Measurements from ENCODE around the gene PTHLH. TPM values are rescaled to one million over a fixed set of nuclear protein-coding genes. Genes with fewer than 3 reads are reported as not detected.

PTHLH gene
- total and polyA plus RNA-seq, 4 donors, result 0.22 to 3.0 (median 0.37) TPM

DNA sequence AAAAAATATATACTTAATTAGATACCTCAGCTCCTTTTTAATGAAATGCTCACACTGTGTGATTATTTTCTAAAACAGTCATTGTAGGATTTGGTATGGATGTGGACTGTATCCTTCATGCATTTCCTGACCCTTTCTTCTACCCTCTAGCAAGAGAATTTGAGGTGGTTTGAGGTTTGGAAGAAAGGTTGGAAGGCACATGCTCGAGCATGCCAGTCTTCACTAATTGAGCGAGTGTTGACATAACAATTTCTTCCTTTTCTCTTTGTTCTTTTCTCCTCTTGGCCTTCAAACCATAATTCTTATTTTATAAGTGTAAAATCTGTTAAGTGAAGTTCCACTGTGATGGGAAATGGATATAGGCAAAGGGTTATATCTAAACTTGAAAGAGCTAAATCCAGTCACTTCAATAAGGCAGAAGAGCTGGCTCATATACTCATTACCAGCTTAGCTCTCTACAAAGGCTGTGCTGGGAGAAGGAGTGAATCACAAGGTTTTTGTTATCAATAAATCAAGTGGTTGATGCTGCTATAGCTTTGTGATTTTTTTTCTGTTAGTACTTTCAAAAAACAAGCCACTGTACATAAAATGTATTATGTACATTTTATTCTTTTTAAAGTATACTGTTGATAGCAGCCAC is 16.2 kb upstream of the PTHLH start:
- H3K9me3 ChIP-seq (ENCODE audit: control insufficient read depth in 4 of 4, insufficient read depth in 3 of 4, low read length in 3 of 4), result peaks cover 0 to 4% (median 0%) of the 10 kb centered on the region in 4 donors
- no peak overlapping the region for H3K27ac ChIP-seq (ENCODE audit: low read depth in 1 of 2, low read length in 1 of 2)
- ATAC-seq (ENCODE audit: insufficient read depth, low FRiP score) (no peak), DNase-seq (no peak)
- H3K36me3 ChIP-seq (ENCODE audit: control insufficient read depth in 4 of 4, insufficient read depth in 4 of 4, low read length in 4 of 4), result no peaks in the 10 kb centered on the region
- no peak overlapping the region for H3K4me3 ChIP-seq
- H3K9ac ChIP-seq (ENCODE audit: insufficient read depth in 1 of 2, low read length in 2 of 2), result no peak overlapping the region
- no peak for TF ChIP-seq CTCF (IDR thresholded peaks at IDR 0.05; ENCODE audit: control extremely low read depth, extremely low read depth)
- no peaks in the 10 kb centered on the region for H3K4me1 ChIP-seq (ENCODE audit: control insufficient read depth in 5 of 5, insufficient read depth in 5 of 5, low read length in 5 of 5)
- WGBS, 2 donors, result 72 to 86% methylated on average over 2 of the region's 2 CpGs
- H3K27me3 ChIP-seq (ENCODE audit: control insufficient read depth in 3 of 3, insufficient read depth in 3 of 3, low read length in 2 of 3), result no peaks in the 10 kb centered on the region

- H3K27me3 ChIP-seq (ENCODE audit: control insufficient read depth in 3 of 3, insufficient read depth in 3 of 3, low read length in 2 of 3), result no peaks in the 10 kb centered on the region
- H3K4me3 ChIP-seq, result no peak overlapping the region
- no peak overlapping the region for H3K9ac ChIP-seq (ENCODE audit: insufficient read depth in 1 of 2, low read length in 2 of 2)
- H3K4me1 ChIP-seq (ENCODE audit: control insufficient read depth in 5 of 5, insufficient read depth in 5 of 5, low read length in 5 of 5), result no peaks in the 10 kb centered on the region
- 70 to 72% methylated on average over 5 of the region's 5 CpGs for WGBS, 2 donors
- H3K27ac ChIP-seq (ENCODE audit: low read depth in 1 of 2, low read length in 1 of 2), result no peak overlapping the region
- no peaks in the 10 kb centered on the region for H3K36me3 ChIP-seq (ENCODE audit: control insufficient read depth in 4 of 4, insufficient read depth in 4 of 4, low read length in 4 of 4)
- DNase-seq (no peak), ATAC-seq (ENCODE audit: insufficient read depth, low FRiP score) (no peak)
- no peak for TF ChIP-seq CTCF (IDR thresholded peaks at IDR 0.05; ENCODE audit: control extremely low read depth, extremely low read depth)
- peaks cover 0 to 4% (median 0%) of the 10 kb centered on the region in 4 donors for H3K9me3 ChIP-seq (ENCODE audit: control insufficient read depth in 4 of 4, insufficient read depth in 3 of 4, low read length in 3 of 4)
Observed at GRCh38 chr12:27987331-27987730, 14.8 kb upstream of the PTHLH start.

DNA sequence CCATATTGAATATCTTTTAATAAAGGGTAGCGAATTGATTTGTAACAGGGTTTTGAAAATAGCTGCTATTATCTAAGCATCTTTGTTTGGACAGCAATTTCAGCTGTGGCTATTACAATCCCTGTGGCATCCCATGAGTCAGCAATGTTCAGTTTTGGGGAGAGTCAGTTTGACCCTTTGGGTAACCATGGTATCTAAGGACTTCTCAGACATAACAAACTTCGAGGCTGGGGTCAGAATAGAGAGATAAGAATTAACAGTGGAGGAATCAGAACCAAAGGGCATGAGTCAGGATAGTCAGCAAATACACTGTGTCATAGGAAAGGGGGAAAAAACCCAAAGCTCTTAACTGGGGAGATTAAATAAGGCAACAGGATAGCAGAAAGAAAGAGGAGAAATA is 11.7 kb upstream of the PTHLH start:
- no peak overlapping the region for H3K9ac ChIP-seq (ENCODE audit: insufficient read depth in 1 of 2, low read length in 2 of 2)
- no peak for TF ChIP-seq CTCF (IDR thresholded peaks at IDR 0.05; ENCODE audit: control extremely low read depth, extremely low read depth)
- no peaks in the 10 kb centered on the region for H3K36me3 ChIP-seq (ENCODE audit: control insufficient read depth in 4 of 4, insufficient read depth in 4 of 4, low read length in 4 of 4)
- H3K9me3 ChIP-seq (ENCODE audit: control insufficient read depth in 4 of 4, insufficient read depth in 3 of 4, low read length in 3 of 4), result no peaks in the 10 kb centered on the region
- no peak overlapping the region for H3K4me3 ChIP-seq
- H3K27me3 ChIP-seq (ENCODE audit: control insufficient read depth in 3 of 3, insufficient read depth in 3 of 3, low read length in 2 of 3), result peaks cover 0 to 3% (median 0%) of the 10 kb centered on the region in 3 donors
- H3K4me1 ChIP-seq (ENCODE audit: control insufficient read depth in 5 of 5, insufficient read depth in 5 of 5, low read length in 5 of 5), result no peaks in the 10 kb centered on the region
- DNase-seq (no peak), ATAC-seq (ENCODE audit: insufficient read depth, low FRiP score) (no peak)
- H3K27ac ChIP-seq (ENCODE audit: low read depth in 1 of 2, low read length in 1 of 2), result no peak overlapping the region
- 67 to 76% methylated on average over 2 of the region's 2 CpGs for WGBS, 2 donors

DNA sequence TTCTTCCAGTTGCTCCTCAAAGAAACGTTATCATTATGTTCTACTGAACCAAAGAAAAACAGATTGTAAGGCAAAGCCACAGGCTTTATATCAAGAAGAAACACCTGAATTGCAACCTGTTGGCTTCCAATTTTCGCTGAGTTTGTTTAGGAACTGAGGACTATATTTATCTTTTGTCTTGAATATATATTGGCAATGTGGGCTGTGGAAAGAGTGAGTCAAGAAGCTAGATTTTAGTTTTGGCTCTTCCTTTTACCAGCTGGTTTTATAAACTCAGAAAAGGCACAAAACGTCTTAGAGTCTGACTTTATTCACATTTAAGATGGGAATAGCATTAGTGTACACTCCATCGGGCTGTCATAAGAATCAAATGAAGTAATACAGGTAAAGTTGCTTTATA is 10.4 kb upstream of the PTHLH start:
- 68 to 73% methylated on average over 4 of the region's 4 CpGs for WGBS, 2 donors
- no peak overlapping the region for H3K9ac ChIP-seq (ENCODE audit: insufficient read depth in 1 of 2, low read length in 2 of 2)
- no peak for ATAC-seq (ENCODE audit: insufficient read depth, low FRiP score)
- no peak for TF ChIP-seq CTCF (IDR thresholded peaks at IDR 0.05; ENCODE audit: control extremely low read depth, extremely low read depth)
- peaks cover 0 to 9% (median 8%) of the 10 kb centered on the region in 3 donors for H3K27me3 ChIP-seq (ENCODE audit: control insufficient read depth in 3 of 3, insufficient read depth in 3 of 3, low read length in 2 of 3)
- H3K9me3 ChIP-seq (ENCODE audit: control insufficient read depth in 4 of 4, insufficient read depth in 3 of 4, low read length in 3 of 4), result no peaks in the 10 kb centered on the region
- H3K4me3 ChIP-seq, result no peak overlapping the region
- no peak overlapping the region for H3K27ac ChIP-seq (ENCODE audit: low read depth in 1 of 2, low read length in 1 of 2)
- no peaks in the 10 kb centered on the region for H3K4me1 ChIP-seq (ENCODE audit: control insufficient read depth in 5 of 5, insufficient read depth in 5 of 5, low read length in 5 of 5)
- no peak for DNase-seq
- H3K36me3 ChIP-seq (ENCODE audit: control insufficient read depth in 4 of 4, insufficient read depth in 4 of 4, low read length in 4 of 4), result no peaks in the 10 kb centered on the region
